HL-60 (cell line): ENCODE measurements around the gene TRAF4.

Source experiments
- DNase-seq, 2 experiments: peaks; one replicate each; pipeline ENCODE4 v3.0.0-alpha.2; 2010 to 2020; ENCODE audit warnings: low read depth in 1 of 2, low spot score in 1 of 2
- H3K27ac ChIP-seq: fragments of 250-450 bp; sonication (Bioruptor Pico); replicated peaks from 2 replicates; pipeline ENCODE4 v1.5.1; 2020; ENCODE audit warnings: mild to moderate bottlenecking, moderate library complexity
- H3K27me3 ChIP-seq: fragments of 250-450 bp; sonication (Bioruptor Pico); 2 replicates; pipeline ENCODE4 v1.5.1; 2021; ENCODE audit warnings: mild to moderate bottlenecking, moderate library complexity; ENCODE audit not compliant: insufficient read depth, poor library complexity, severe bottlenecking
- H3K4me3 ChIP-seq: replicated peaks from 2 replicates; pipeline ENCODE4 v1.5.1; 2011; ENCODE audit warnings: mild to moderate bottlenecking, control low read depth, low read length; ENCODE audit not compliant: insufficient read depth
- GABPA ChIP-seq: IDR thresholded peaks from 2 replicates; pipeline ENCODE4 v1.6.1; 2012; ENCODE audit warnings: low read depth
- POLR2AphosphoS5 ChIP-seq: IDR thresholded peaks from 2 replicates; pipeline ENCODE4 v1.6.1; 2012; ENCODE audit warnings: low read depth
- SPI1 ChIP-seq: IDR thresholded peaks from 2 replicates; pipeline ENCODE4 v1.6.1; 2012; ENCODE audit warnings: low read depth, mild to moderate bottlenecking, borderline replicate concordance
- TF ChIP-seq, protein P1 (sequence below): IDR thresholded peaks from one replicate; pipeline ENCODE4 v1.5.1; 2011; ENCODE audit warnings: low read length, control low read depth, inconsistent platforms; ENCODE audit not compliant: insufficient read depth
- TF ChIP-seq, protein P2 (sequence below): IDR thresholded peaks from 2 replicates; pipeline ENCODE4 v1.6.1; 2012; ENCODE audit warnings: low read depth; ENCODE audit not compliant: insufficient replicate concordance

TRAF4 gene

DNA sequence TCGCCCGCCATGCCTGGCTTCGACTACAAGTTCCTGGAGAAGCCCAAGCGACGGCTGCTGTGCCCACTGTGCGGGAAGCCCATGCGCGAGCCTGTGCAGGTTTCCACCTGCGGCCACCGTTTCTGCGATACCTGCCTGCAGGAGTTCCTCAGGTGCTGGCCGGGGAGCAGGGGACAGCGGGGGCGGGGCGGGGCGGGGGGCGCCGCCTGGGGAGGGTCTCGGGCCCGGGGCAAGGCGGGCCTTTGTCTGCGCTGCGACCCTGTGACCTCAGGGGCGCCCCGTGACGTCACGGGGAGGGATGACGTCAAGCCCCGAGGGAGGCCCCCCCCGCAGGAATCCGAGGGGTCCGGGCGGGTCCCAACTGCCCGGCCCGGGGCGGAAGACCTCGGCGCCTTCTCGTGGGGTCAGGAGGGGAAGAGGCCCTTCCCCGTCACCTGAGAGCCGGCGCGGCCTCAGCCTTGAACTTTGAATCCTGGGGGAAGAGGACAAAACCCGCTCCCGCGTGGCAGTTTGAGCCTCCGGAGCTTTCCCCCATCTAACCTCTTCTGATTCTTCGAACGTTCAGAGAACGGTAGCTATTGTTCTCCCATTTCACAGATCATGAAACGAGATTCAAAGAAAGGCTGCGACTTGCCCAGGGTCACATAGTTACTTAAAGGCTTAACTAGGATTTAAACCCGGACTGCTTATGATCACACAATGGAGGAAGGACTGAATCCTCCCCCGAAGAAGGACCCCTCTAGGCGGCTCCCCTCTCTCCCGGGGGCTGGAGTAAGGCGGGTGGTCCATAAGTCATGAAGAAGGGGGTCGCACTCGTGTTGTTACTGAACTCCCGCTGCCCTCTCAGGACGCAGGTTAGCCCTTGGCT lies 527 bp downstream of the TRAF4 start:
- Histone ChIP-seq H3K27ac (peak overlapping the region; percentile 48), H3K27me3 (no peaks in the 10 kb centered on the region), H3K4me3 (peak overlapping the region; percentile 46)
- DNase-seq: peak in 1 of 2 experiments; percentile 57
- TF ChIP-seq POLR2AphosphoS5 (no peak; the same call in 1 of the 2 replicates), GABPA (no peak), SPI1 (no peak)
- TF ChIP-seq, protein P1, sequence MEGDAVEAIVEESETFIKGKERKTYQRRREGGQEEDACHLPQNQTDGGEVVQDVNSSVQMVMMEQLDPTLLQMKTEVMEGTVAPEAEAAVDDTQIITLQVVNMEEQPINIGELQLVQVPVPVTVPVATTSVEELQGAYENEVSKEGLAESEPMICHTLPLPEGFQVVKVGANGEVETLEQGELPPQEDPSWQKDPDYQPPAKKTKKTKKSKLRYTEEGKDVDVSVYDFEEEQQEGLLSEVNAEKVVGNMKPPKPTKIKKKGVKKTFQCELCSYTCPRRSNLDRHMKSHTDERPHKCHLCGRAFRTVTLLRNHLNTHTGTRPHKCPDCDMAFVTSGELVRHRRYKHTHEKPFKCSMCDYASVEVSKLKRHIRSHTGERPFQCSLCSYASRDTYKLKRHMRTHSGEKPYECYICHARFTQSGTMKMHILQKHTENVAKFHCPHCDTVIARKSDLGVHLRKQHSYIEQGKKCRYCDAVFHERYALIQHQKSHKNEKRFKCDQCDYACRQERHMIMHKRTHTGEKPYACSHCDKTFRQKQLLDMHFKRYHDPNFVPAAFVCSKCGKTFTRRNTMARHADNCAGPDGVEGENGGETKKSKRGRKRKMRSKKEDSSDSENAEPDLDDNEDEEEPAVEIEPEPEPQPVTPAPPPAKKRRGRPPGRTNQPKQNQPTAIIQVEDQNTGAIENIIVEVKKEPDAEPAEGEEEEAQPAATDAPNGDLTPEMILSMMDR: no peak
- TF ChIP-seq, protein P2, sequence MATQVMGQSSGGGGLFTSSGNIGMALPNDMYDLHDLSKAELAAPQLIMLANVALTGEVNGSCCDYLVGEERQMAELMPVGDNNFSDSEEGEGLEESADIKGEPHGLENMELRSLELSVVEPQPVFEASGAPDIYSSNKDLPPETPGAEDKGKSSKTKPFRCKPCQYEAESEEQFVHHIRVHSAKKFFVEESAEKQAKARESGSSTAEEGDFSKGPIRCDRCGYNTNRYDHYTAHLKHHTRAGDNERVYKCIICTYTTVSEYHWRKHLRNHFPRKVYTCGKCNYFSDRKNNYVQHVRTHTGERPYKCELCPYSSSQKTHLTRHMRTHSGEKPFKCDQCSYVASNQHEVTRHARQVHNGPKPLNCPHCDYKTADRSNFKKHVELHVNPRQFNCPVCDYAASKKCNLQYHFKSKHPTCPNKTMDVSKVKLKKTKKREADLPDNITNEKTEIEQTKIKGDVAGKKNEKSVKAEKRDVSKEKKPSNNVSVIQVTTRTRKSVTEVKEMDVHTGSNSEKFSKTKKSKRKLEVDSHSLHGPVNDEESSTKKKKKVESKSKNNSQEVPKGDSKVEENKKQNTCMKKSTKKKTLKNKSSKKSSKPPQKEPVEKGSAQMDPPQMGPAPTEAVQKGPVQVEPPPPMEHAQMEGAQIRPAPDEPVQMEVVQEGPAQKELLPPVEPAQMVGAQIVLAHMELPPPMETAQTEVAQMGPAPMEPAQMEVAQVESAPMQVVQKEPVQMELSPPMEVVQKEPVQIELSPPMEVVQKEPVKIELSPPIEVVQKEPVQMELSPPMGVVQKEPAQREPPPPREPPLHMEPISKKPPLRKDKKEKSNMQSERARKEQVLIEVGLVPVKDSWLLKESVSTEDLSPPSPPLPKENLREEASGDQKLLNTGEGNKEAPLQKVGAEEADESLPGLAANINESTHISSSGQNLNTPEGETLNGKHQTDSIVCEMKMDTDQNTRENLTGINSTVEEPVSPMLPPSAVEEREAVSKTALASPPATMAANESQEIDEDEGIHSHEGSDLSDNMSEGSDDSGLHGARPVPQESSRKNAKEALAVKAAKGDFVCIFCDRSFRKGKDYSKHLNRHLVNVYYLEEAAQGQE: no peak

DNA sequence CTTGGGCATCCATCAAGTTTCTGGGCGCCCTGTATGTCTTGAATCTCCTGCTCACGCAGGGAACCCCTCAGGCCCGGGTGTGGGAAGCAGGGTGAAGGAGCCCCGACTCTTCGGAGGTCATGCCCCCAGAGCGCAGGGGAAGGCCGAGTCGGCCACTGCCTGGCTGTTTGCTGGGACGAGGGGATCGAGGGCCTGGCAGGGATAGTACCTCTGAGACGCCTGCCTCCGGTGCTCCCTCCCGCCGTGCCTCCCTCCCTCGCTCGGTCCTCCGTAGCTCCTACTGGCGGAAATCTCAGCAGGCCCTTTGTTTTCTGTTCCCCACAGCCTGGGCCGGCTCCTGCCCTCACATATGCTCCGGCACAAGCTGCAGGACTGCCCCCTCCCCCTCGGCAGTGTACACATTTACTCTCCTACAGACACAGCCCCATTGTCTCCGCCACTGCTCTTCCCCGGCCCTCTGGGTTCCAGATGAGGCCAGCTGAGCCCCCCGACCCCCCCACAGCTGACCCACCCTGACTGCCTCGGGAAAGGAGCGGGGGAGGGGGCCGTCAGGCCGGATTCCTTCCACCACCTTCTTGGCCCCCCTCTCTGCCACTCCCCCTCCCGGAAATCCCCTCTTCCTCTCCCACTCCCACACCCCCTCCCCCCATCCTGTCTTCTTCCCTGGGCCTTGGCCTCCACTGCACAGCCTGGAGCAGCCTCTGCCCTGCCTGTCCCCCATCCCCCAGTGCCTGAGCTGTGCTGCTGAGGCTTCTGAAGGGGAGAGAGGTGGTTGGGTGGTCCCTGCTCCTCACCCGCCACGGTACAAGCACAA lies 1.4 kb downstream of the TRAF4 start:
- DNase-seq: no peak
- Histone ChIP-seq H3K27me3 (no peaks in the 10 kb centered on the region), H3K4me3 (peak overlapping the region; percentile 46), H3K27ac (no peak overlapping the region)
- TF ChIP-seq SPI1: no peak
- TF ChIP-seq, protein P1: no peak
- no peak for TF ChIP-seq GABPA
- TF ChIP-seq, protein P2: no peak
- no peak for TF ChIP-seq POLR2AphosphoS5

DNA sequence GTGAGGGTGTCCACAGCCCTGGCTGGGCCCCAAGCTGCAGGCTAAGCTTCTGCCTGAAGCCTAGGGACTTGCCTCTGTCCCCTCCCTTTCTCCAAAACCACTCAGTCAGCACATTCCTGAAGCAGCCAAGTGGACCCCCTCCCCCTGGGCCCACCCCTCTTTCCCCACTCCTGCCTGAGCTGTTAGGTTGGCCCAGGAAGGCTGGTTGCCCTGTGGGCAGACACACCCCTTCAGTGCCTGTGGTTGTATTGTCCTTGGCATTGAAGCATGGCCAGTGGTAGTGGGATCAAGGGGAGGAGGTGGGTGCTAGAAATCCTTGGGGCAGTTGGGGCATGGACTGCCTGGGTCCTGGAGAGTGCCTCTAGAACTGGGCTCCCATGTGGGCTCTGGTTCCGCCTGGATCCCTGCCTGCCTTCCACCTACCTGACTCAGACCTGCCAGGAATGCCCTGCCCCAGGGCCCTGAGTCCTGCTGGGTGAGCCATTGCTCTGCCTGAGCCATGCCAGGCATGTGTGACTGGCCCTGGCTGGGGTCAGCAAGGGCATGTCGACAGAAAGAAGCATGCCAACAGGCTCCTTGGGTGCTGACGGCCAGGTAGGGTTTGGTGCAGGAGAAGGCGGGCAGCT lies 2.1 kb downstream of the TRAF4 start:
- TF ChIP-seq, protein P2: no peak
- TF ChIP-seq, protein P1: no peak
- TF ChIP-seq SPI1 (no peak), POLR2AphosphoS5 (no peak), GABPA (no peak)
- Histone ChIP-seq H3K4me3 (no peak overlapping the region), H3K27ac (no peak overlapping the region), H3K27me3 (no peaks in the 10 kb centered on the region)
- DNase-seq: no peak
